GM12878 (cell line): Measurements from ENCODE around the gene TADA3. TPM values are rescaled to one million over a fixed set of nuclear protein-coding genes. Genes with fewer than 3 reads are reported as not detected.

Experiments
- ATAC-seq: fragments of 200-7000 bp; cut with Tn5 transposase; 3 replicates; pipeline ENCODE4 v1.9.1; 2020; ENCODE audit warnings: mild to moderate bottlenecking, moderate library complexity
- BruUV-seq: library from RNA; stranded (reverse); fragments of 400-500 nt; replicated peaks from 2 replicates; lab custom pipeline; 2021; lab: Mats Ljungman, UMichigan
- CTCF ChIA-PET: fragments of 300-600 bp; sonication (Branson Sonifier 250); formaldehyde crosslinking; extraction: SDS; loops from one replicate; lab custom pipeline; 2021; ENCODE audit warnings: inconsistent platforms; lab: Yijun Ruan, JAX
- POLR2A ChIA-PET: fragments of 350-600 bp; formaldehyde crosslinking; extraction: SDS; loops from one replicate; lab custom pipeline; 2021; ENCODE audit warnings: inconsistent platforms; lab: Charles Lee
- RAD21 ChIA-PET: fragments of 300-600 bp; sonication (Branson Sonifier 250); formaldehyde crosslinking; loops from one replicate; lab custom pipeline; 2023; ENCODE audit warnings: antibody characterized with exemption; ENCODE audit not compliant: unreplicated experiment; lab: Charles Lee
- SMC1A ChIA-PET: fragments of 300-600 bp; sonication (Branson Sonifier 250); formaldehyde crosslinking; loops from one replicate; lab custom pipeline; 2023; ENCODE audit not compliant: unreplicated experiment, uncharacterized antibody; lab: Charles Lee
- DNase-seq: peaks from one replicate; pipeline ENCODE4 v3.0.0-alpha.2; 2011; ENCODE audit warnings: low read depth, low spot score
- FAIRE-seq: peaks from 3 replicates; lab custom pipeline; 2011; peaks lifted over from hg19 to GRCh38; lab: Jason Lieb, UNC
- H2AFZ ChIP-seq: 2 replicates; pipeline ENCODE4 v1.6.0; 2011; ENCODE audit warnings: low read depth, low read length, control low read depth; ENCODE audit not compliant: control insufficient read depth
- H3K27ac ChIP-seq: 2 replicates; pipeline ENCODE4 v1.5.1; 2011; ENCODE audit warnings: control low read depth; ENCODE audit not compliant: control insufficient read depth, insufficient read depth
- H3K27me3 ChIP-seq, 2 experiments: replicated peaks in 1 of 2; 2 replicates each; pipeline versions ENCODE4 v1.6.0 to v1.6.1; 2011; ENCODE audit warnings: low read length in 1 of 2; ENCODE audit not compliant: control insufficient read depth in 2 of 2, insufficient read depth in 2 of 2
- H3K36me3 ChIP-seq, 2 experiments: 2 replicates each; pipeline ENCODE4 v1.5.1; 2011; ENCODE audit warnings: low read length in 1 of 2; ENCODE audit not compliant: control insufficient read depth in 2 of 2, insufficient read depth in 2 of 2
- H3K4me1 ChIP-seq: 2 replicates; pipeline ENCODE4 v1.6.1; 2011; ENCODE audit warnings: mild to moderate bottlenecking, low read length, moderate library complexity, mixed read lengths; ENCODE audit not compliant: control insufficient read depth, insufficient read depth
- H3K4me2 ChIP-seq: 2 replicates; pipeline ENCODE4 v1.6.0; 2011; ENCODE audit warnings: control low read depth; ENCODE audit not compliant: control insufficient read depth, insufficient read depth
- H3K4me3 ChIP-seq: fragments of 200-600 bp; sonication (generic); 2 replicates; pipeline ENCODE4 v1.5.1; 2016
- H3K79me2 ChIP-seq: 2 replicates; pipeline ENCODE4 v1.6.0; 2011; ENCODE audit warnings: low read length; ENCODE audit not compliant: control insufficient read depth, insufficient read depth
- H3K9ac ChIP-seq: 2 replicates; pipeline ENCODE4 v1.8.0; 2011; ENCODE audit warnings: low read length, control low read depth, mixed read lengths; ENCODE audit not compliant: control insufficient read depth, insufficient read depth
- H3K9me3 ChIP-seq: replicated peaks from 3 replicates; pipeline ENCODE4 v1.5.1; 2011; ENCODE audit warnings: mild to moderate bottlenecking, low read length; ENCODE audit not compliant: control insufficient read depth, insufficient read depth
- H4K20me1 ChIP-seq: 2 replicates; pipeline ENCODE4 v1.6.0; 2011; ENCODE audit not compliant: control insufficient read depth, insufficient read depth
- MEF2B ChIP-seq: fragments of 450-650 bp; IDR thresholded peaks from 2 replicates; pipeline ENCODE4 v1.6.1; 2018; ENCODE audit warnings: mild to moderate bottlenecking, moderate library complexity; ENCODE audit not compliant: partially characterized antibody, poor library complexity, severe bottlenecking
- MYB ChIP-seq: fragments of 150-350 bp; IDR thresholded peaks from 2 replicates; pipeline ENCODE4 v1.6.1; 2014; ENCODE audit warnings: mild to moderate bottlenecking, low read depth, low read length, borderline replicate concordance
- NRF1 ChIP-seq: conservative IDR thresholded peaks from 2 replicates; pipeline ENCODE4 v1.6.1; 2011; ENCODE audit warnings: mild to moderate bottlenecking, low read depth, low read length, improper control_type of control experiment
- PAX5 ChIP-seq: IDR thresholded peaks from 2 replicates; pipeline ENCODE4 v1.6.1; 2011; ENCODE audit warnings: low read depth, low read length, borderline replicate concordance
- POLR2AphosphoS5 ChIP-seq: IDR thresholded peaks from 2 replicates; pipeline ENCODE4 v1.6.1; 2011; ENCODE audit warnings: mild to moderate bottlenecking, low read length, inconsistent platforms
- RB1 ChIP-seq: fragments of 450-650 bp; formaldehyde crosslinking; IDR thresholded peaks from 2 replicates; pipeline ENCODE4 v1.6.1; 2017; ENCODE audit warnings: mild to moderate bottlenecking, borderline replicate concordance
- SMC3 ChIP-seq: IDR thresholded peaks from 2 replicates; pipeline ENCODE4 v1.6.1; 2011; ENCODE audit warnings: low read length, improper control_type of control experiment, borderline replicate concordance
- WGBS: methylation state at CpG from one replicate; pipeline ENCODE4 v1.1.6; 2016; ENCODE audit warnings: low lambda C conversion rate; ENCODE audit not compliant: insufficient replicate concordance, insufficient coverage; ENCODE audit errors: missing lambda C conversion rate; 5-methylcytosine and 5-hydroxymethylcytosine counted together
- in situ Hi-C: fragments of 300-500 bp; cut with MboI; formaldehyde crosslinking; loops from 9 replicates; pipeline ENCODE4 v1.14.3; 2018; ENCODE audit warnings: mixed read lengths
- intact Hi-C: fragments of 100-400 bp; cut with micrococcal nuclease; formaldehyde crosslinking; loops from one replicate; pipeline ENCODE4 v1.14.2; 2022; ENCODE audit not compliant: unreplicated experiment
- polyA plus RNA-seq, 11 experiments: library from polyadenylated mRNA; depleted of rRNA in 4 of 11; unstranded in 6 of 11; stranded (reverse) in 5 of 11; fragments of >200 nt; fragmentation: Nextera tagmentation in 4 of 11; fragmentation: Illumina TruSeq in 1 of 11; extraction: Ambion mirVana in 4 of 11; extraction: Trizol in 1 of 11; gene quantifications; 1 replicate in 1 of 11; 2 replicates in 10 of 11; pipeline versions ENCODE4 v1.2.1 to v1.2.3, GENCODE V29; 2011 to 2016; ENCODE audit warnings: inconsistent platforms in 2 of 11, missing spikeins in 2 of 11, low read depth in 1 of 11
- total RNA-seq, 4 experiments: library from RNA; depleted of rRNA in 3 of 4; stranded (reverse); fragments of >200 nt in 3 of 4; fragmentation: Illumina TruSeq in 1 of 4; extraction: Trizol in 1 of 4; gene quantifications; 2 replicates each; pipeline versions ENCODE4 v1.2.1 to v1.2.3, GENCODE V29; 2013 to 2021

Gene TADA3
- total and polyA plus RNA-seq, 10 of the 15 experiments (the other 5 are each of a cell fraction or from before 2014, with no cell fraction given): 2.6 to 71.2 (median 51.0) TPM

DNA sequence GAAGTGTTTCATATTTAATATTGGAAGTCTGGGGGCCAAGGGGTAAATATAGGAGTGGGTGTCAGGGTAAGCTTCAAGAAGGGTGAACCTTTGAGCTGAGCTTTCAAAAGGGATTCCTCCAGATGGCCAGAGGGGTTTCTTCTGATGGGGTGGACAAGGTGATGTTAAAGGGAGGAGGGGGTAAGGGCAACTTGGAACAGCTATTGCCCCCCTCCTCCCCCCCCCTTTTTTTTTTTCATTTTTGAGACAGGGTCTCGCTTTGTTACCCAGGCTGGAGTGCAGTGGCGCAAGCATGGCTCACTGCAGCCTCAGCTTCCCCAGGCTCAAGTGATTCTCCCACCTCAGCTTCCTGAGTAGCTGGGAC is 15.7 kb upstream of the TADA3 start:
- WGBS: 0% methylated on average over 1 of the region's 2 CpGs
- ChIA-PET POLR2A (interaction anchor here (0.6 to 2.9 kb wide), 5 partner anchors 9 to 75 kb away, joined by 3 to 19 read pairs (median 5); partner anchors contain the start of genes ARPC4 and TADA3), SMC1A (interaction anchor here (0.7 to 1.2 kb wide), 4 partner anchors 13 to 70 kb away, joined by 3 read pairs; no protein-coding TSS in a partner anchor), RAD21 (interaction anchor here (0.7 to 2.0 kb wide), 6 partner anchors 11 to 162 kb away, joined by 3 to 5 read pairs (median 4); partner anchors contain the start of genes ARPC4 and BRPF1), CTCF (interaction anchor here (1.0 to 1.1 kb wide), 2 partner anchors 15 to 20 kb away, joined by 3 read pairs; partner anchors contain the start of gene ARPC4)
- DNase-seq (no peak), ATAC-seq (no peak), FAIRE-seq (no peak)
- Histone ChIP-seq H2AFZ (no peak overlapping the region), H3K27ac (no peak overlapping the region), H3K79me2 (no peaks in the 10 kb centered on the region), H3K9ac (no peak overlapping the region), H4K20me1 (no peaks in the 10 kb centered on the region), H3K9me3 (no peaks in the 10 kb centered on the region), H3K36me3 (peaks cover 26 to 40% of the 10 kb centered on the region in 2 experiments), H3K27me3 (no peaks in the 10 kb centered on the region), H3K4me1 (peaks cover 13% of the 10 kb centered on the region), H3K4me2 (no peak overlapping the region), H3K4me3 (no peak overlapping the region)
- no TSS peak for BruUV-seq
- TF ChIP-seq RB1: no peak
- no peak for TF ChIP-seq NRF1
- TF ChIP-seq POLR2AphosphoS5: 0 out of 2 replicates have a peak, but pooled peaks have one; percentile 19
- no peak for TF ChIP-seq PAX5
- no peak for TF ChIP-seq MEF2B
- TF ChIP-seq SMC3: no peak
- no peak for TF ChIP-seq MYB
- in situ Hi-C loops: no loop called here
- intact Hi-C loops: loop anchor here (5.0 kb wide), 1 partner anchor 76 kb away; the partner anchor contains the start of gene BRPF1
